A549 (cell line): Measurements from ENCODE around the gene PRLR. TPM values are rescaled to one million over a fixed set of nuclear protein-coding genes. Genes with fewer than 3 reads are reported as not detected.

ENCODE experiments used
- ATAC-seq, 2 experiments: fragments of 200-7000 bp in 1 of 2; fragments of >200 bp in 1 of 2; cut with Nextera tagmentation in 1 of 2; cut with Tn5 transposase in 1 of 2; 3 replicates each; pipeline versions ENCODE4 v1.8.0 to v1.9.1; 2018 to 2020; ENCODE audit warnings: mild to moderate bottlenecking in 1 of 2, moderate library complexity in 1 of 2
- CTCF ChIA-PET: fragments of 300-600 bp; sonication (Branson Sonifier 250); formaldehyde crosslinking; extraction: SDS; loops from one replicate; lab custom pipeline; 2021; ENCODE audit warnings: antibody characterized with exemption, inconsistent platforms; lab: Yijun Ruan, JAX
- POLR2A ChIA-PET: fragments of 350-600 bp; formaldehyde crosslinking; extraction: SDS; loops from one replicate; lab custom pipeline; 2021; ENCODE audit warnings: antibody characterized with exemption, inconsistent platforms; lab: Yijun Ruan, JAX
- DNase-seq, 2 experiments: peaks; one replicate each; pipeline versions ENCODE4 v3.0.0 to v3.0.0-alpha.2; 2011 to 2016; ENCODE audit warnings: low read depth in 1 of 2, low spot score in 1 of 2
- FAIRE-seq: peaks from 2 replicates; lab custom pipeline; 2011; peaks lifted over from hg19 to GRCh38; lab: Jason Lieb, UNC
- H3K27ac ChIP-seq, 2 experiments: fragments of >200 bp; sonication (Bioruptor Twin); formaldehyde crosslinking; 3 replicates each; pipeline ENCODE4 v1.5.1; 2016 to 2017
- H3K4me1 ChIP-seq: fragments of >200 bp; sonication (Bioruptor Twin); formaldehyde crosslinking; 3 replicates; pipeline ENCODE4 v1.6.1; 2016
- H3K4me2 ChIP-seq: fragments of >200 bp; sonication (Bioruptor Twin); formaldehyde crosslinking; 3 replicates; pipeline ENCODE4 v1.6.1; 2016
- H3K4me3 ChIP-seq: fragments of >200 bp; sonication (Bioruptor Twin); formaldehyde crosslinking; 3 replicates; pipeline ENCODE4 v1.5.1; 2016
- H3K9me3 ChIP-seq: fragments of >200 bp; sonication (Bioruptor Twin); formaldehyde crosslinking; 3 replicates; pipeline ENCODE4 v1.6.1; 2016
- BHLHE40 ChIP-seq: IDR thresholded peaks from 2 replicates; pipeline ENCODE4 v1.6.1; 2012; ENCODE audit warnings: low read depth, low read length, inconsistent platforms
- CBX2 ChIP-seq: fragments of 200-600 bp; sonication (generic); IDR thresholded peaks from 2 replicates; pipeline ENCODE4 v1.6.1; 2016; ENCODE audit warnings: low read depth, mild to moderate bottlenecking, borderline replicate concordance
- CHD4 ChIP-seq: fragments of 200-600 bp; sonication (generic); IDR thresholded peaks from 2 replicates; pipeline ENCODE4 v1.6.1; 2016; ENCODE audit warnings: antibody characterized with exemption, mild to moderate bottlenecking, borderline replicate concordance
- EHF ChIP-seq: fragments of 250-450 bp; sonication (Bioruptor Pico); IDR thresholded peaks from 2 replicates; pipeline ENCODE4 v1.5.0; 2020; ENCODE audit warnings: mild to moderate bottlenecking
- EP300 ChIP-seq, 2 experiments: fragments of >200 bp; sonication (Bioruptor Twin); formaldehyde crosslinking; IDR thresholded peaks; 2 replicates in 1 of 2; 3 replicates in 1 of 2; pipeline ENCODE4 v1.6.1; 2016 to 2017
- FOSB ChIP-seq: fragments of 250-450 bp; sonication (Bioruptor Pico); IDR thresholded peaks from 2 replicates; pipeline ENCODE4 v1.5.0; 2020; ENCODE audit warnings: mild to moderate bottlenecking, moderate library complexity
- GATA3 ChIP-seq: IDR thresholded peaks from 2 replicates; pipeline ENCODE4 v1.6.1; 2012; ENCODE audit warnings: borderline replicate concordance
- HES2 ChIP-seq: fragments of >200 bp; sonication (Bioruptor Twin); formaldehyde crosslinking; IDR thresholded peaks from 2 replicates; pipeline ENCODE4 v1.6.1; 2016
- HEYL ChIP-seq: fragments of 250-450 bp; sonication (Bioruptor Pico); IDR thresholded peaks from 2 replicates; pipeline ENCODE4 v1.8.0; 2021; ENCODE audit warnings: mild to moderate bottlenecking, moderate library complexity
- HMGXB4 ChIP-seq: fragments of 250-450 bp; sonication (Bioruptor Pico); IDR thresholded peaks from 2 replicates; pipeline ENCODE4 v1.5.0; 2021; ENCODE audit warnings: mild to moderate bottlenecking, moderate library complexity, borderline replicate concordance
- HOXA7 ChIP-seq: fragments of 250-450 bp; sonication (Bioruptor Pico); IDR thresholded peaks from 2 replicates; pipeline ENCODE4 v1.5.0; 2020; ENCODE audit warnings: mild to moderate bottlenecking, moderate library complexity
- HOXB13 ChIP-seq: fragments of 250-450 bp; sonication (Bioruptor Pico); IDR thresholded peaks from 2 replicates; pipeline ENCODE4 v1.5.0; 2020; ENCODE audit warnings: low read depth, mild to moderate bottlenecking, moderate library complexity
- KDM1A ChIP-seq: fragments of 200-600 bp; sonication (generic); IDR thresholded peaks from 2 replicates; pipeline ENCODE4 v1.6.1; 2016; ENCODE audit warnings: low read depth, mild to moderate bottlenecking
- MAFK ChIP-seq: fragments of 450-650 bp; IDR thresholded peaks from 2 replicates; pipeline ENCODE4 v1.6.1; 2014; ENCODE audit not compliant: partially characterized antibody
- MYC ChIP-seq: IDR thresholded peaks from 2 replicates; pipeline ENCODE4 v1.6.1; 2012; ENCODE audit warnings: mild to moderate bottlenecking, inconsistent platforms, low read length, improper control_type of control experiment, borderline replicate concordance
- NFE2L2 ChIP-seq: fragments of 150-350 bp; conservative IDR thresholded peaks from 2 replicates; pipeline ENCODE4 v1.6.1; 2014; ENCODE audit warnings: low read length
- NPAS2 ChIP-seq: fragments of 250-450 bp; sonication (Bioruptor Pico); IDR thresholded peaks from 2 replicates; pipeline ENCODE4 v1.8.0; 2022; ENCODE audit warnings: mild to moderate bottlenecking, moderate library complexity, borderline replicate concordance
- NR3C1 ChIP-seq: fragments of >200 bp; sonication (Bioruptor Twin); formaldehyde crosslinking; IDR thresholded peaks from 3 replicates; pipeline ENCODE4 v1.6.1; 2017
- PHF8 ChIP-seq: fragments of 200-600 bp; sonication (generic); IDR thresholded peaks from 2 replicates; pipeline ENCODE4 v1.6.1; 2016; ENCODE audit warnings: low read depth, mild to moderate bottlenecking, antibody characterized with exemption, moderate library complexity, borderline replicate concordance
- POLR2AphosphoS2 ChIP-seq: conservative IDR thresholded peaks from 2 replicates; pipeline ENCODE4 v1.6.1; 2012; ENCODE audit warnings: low read length, improper control_type of control experiment, inconsistent platforms
- RCOR1 ChIP-seq: fragments of 150-350 bp; IDR thresholded peaks from 2 replicates; pipeline ENCODE4 v1.6.1; 2014; ENCODE audit warnings: antibody characterized with exemption, low read length, low read depth
- RNF2 ChIP-seq: fragments of 200-600 bp; sonication (generic); IDR thresholded peaks from 2 replicates; pipeline ENCODE4 v1.6.1; 2016; ENCODE audit warnings: low read depth, mild to moderate bottlenecking, antibody characterized with exemption, moderate library complexity, borderline replicate concordance
- SMC3 ChIP-seq: fragments of >200 bp; sonication (Bioruptor Twin); formaldehyde crosslinking; IDR thresholded peaks from 3 replicates; pipeline ENCODE4 v1.6.1; 2018; ENCODE audit warnings: inconsistent platforms
- SREBF2 ChIP-seq: fragments of 450-650 bp; IDR thresholded peaks from 2 replicates; pipeline ENCODE4 v1.6.1; 2014; ENCODE audit warnings: mild to moderate bottlenecking, moderate library complexity
- ZC3H11A ChIP-seq: fragments of 450-650 bp; IDR thresholded peaks from 2 replicates; pipeline ENCODE4 v1.6.1; 2014; ENCODE audit warnings: antibody characterized with exemption, mild to moderate bottlenecking
- ZFP36 ChIP-seq: fragments of 450-650 bp; IDR thresholded peaks from 2 replicates; pipeline ENCODE4 v1.6.1; 2014; ENCODE audit warnings: borderline replicate concordance; ENCODE audit not compliant: partially characterized antibody
- WGBS: methylation state at CpG from one replicate; pipeline ENCODE4 v1.1.6; 2017; ENCODE audit errors: missing lambda C conversion rate; 5-methylcytosine and 5-hydroxymethylcytosine counted together
- polyA plus RNA-seq, 4 experiments: library from polyadenylated mRNA; depleted of rRNA in 3 of 4; stranded (reverse); fragments of >200 nt; fragmentation: RNase III in 1 of 4; extraction: RNeasy Plus Mini Kit Qiagen cat#74134 plus additional on column Dnase treatment in 1 of 4; gene quantifications; 2 replicates in 3 of 4; 3 replicates in 1 of 4; pipeline ENCODE4 v1.2.3, GENCODE V29; 2011 to 2017

Gene PRLR
- polyA plus RNA-seq, 2 of the 4 experiments (the other 2 are of a cell fraction): 0.09 TPM; not detected in 1

GRCh38 chr5:35164860-35165542 is 65.3 kb downstream of the PRLR start:
- TF ChIP-seq ZC3H11A (no peak), CBX2 (no peak), SMC3 (no peak), KDM1A (no peak), RCOR1 (no peak), ZFP36 (no peak), NR3C1 (no peak), FOSB (CRISPR knock-in tag) (no peak), HEYL (CRISPR knock-in tag) (no peak), HES2 (no peak), SREBF2 (no peak), HMGXB4 (CRISPR knock-in tag) (no peak), HOXB13 (CRISPR knock-in tag) (no peak), POLR2AphosphoS2 (no peak), MYC (no peak), NPAS2 (CRISPR knock-in tag) (no peak), NFE2L2 (no peak), RNF2 (no peak), EHF (no peak), HOXA7 (no peak)
- ATAC-seq: no peak
- Histone ChIP-seq H3K4me2 (no peak overlapping the region), H3K4me1 (no peaks in the 10 kb centered on the region), H3K4me3 (no peak overlapping the region), H3K9me3 (0 out of 3 replicates have a peak, but pooled peaks cover 8% of the 10 kb centered on the region), H3K27ac (no peak overlapping the region)
- FAIRE-seq: no peak
- 30% methylated on average over 4 of the region's 4 CpGs for WGBS
- no peak for DNase-seq
- ChIA-PET CTCF (no interaction called here), POLR2A (no interaction called here)

- FAIRE-seq: no peak
- Histone ChIP-seq H3K4me2 (no peak overlapping the region), H3K9me3 (0 out of 3 replicates have a peak, but pooled peaks cover 8% of the 10 kb centered on the region), H3K27ac (no peak overlapping the region), H3K4me3 (no peak overlapping the region), H3K4me1 (no peaks in the 10 kb centered on the region)
- CTCF ChIA-PET: interaction anchor here (0.8 kb wide), 1 partner anchor 23 kb away, joined by 3 read pairs; no protein-coding TSS in a partner anchor
- no peak for ATAC-seq
- no peak for DNase-seq
- POLR2A ChIA-PET: no interaction called here
- TF ChIP-seq HMGXB4 (CRISPR knock-in tag) (no peak), EP300 (IDR thresholded peaks at IDR 0.05) (no peak), MYC (no peak), GATA3 (no peak), PHF8 (no peak), POLR2AphosphoS2 (no peak), BHLHE40 (no peak), NPAS2 (CRISPR knock-in tag) (no peak), CHD4 (no peak), MAFK (no peak)
Measured at GRCh38 chr5:35163710-35164033, 66.6 kb downstream of the PRLR start.
